Measurements from ENCODE around the gene INHBB.

Gene INHBB

DNA sequence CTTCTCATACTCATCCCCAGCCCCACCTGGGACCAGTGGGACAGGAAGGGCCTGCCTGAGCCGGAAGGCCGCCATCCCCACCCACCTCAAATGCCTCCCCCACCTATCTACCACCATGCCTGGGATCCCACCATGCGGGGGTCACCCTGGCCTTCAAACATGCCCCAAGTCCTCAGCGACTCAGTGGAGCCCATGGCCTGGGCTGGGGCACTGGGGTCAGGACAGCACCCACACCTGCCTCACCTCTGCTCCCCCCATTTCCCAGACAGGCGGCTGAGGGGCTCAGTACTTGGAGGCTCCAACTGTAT, 7.6 kb downstream of the INHBB start:
- H3K4me1 ChIP-seq = no peaks in the 10 kb centered on the region
- no peaks in the 10 kb centered on the region for H3K27me3 ChIP-seq (ENCODE audit: control insufficient read depth, insufficient read depth, low read length)
- H3K27ac ChIP-seq = no peak overlapping the region

GRCh38 chr2:120353931-120354330, 8.0 kb downstream of the INHBB start:
- Histone ChIP-seq H3K27me3 (ENCODE audit: control insufficient read depth, insufficient read depth, low read length) (no peaks in the 10 kb centered on the region), H3K4me3 (ENCODE audit: low read depth, low read length) (no peak overlapping the region), H3K4me1 (no peaks in the 10 kb centered on the region), H3K27ac (no peak overlapping the region), H3K4me2 (ENCODE audit: low read length) (no peak overlapping the region), H3K36me3 (ENCODE audit: control insufficient read depth, insufficient read depth, low read length) (no peaks in the 10 kb centered on the region), H3K9ac (no peak overlapping the region), H3K9me3 (ENCODE audit: control insufficient read depth, low read length) (no peaks in the 10 kb centered on the region), H2AFZ (no peak overlapping the region), H3K79me2 (no peaks in the 10 kb centered on the region)
- TF ChIP-seq CTCF (IDR thresholded peaks at IDR 0.05) = no peak

More for the DNA sequence above, 7.6 kb downstream of the INHBB start:
- H2AFZ ChIP-seq = no peak overlapping the region
- no peak for TF ChIP-seq CTCF (IDR thresholded peaks at IDR 0.05)
- H3K4me2 ChIP-seq (ENCODE audit: low read length) = no peak overlapping the region
- H3K9me3 ChIP-seq (ENCODE audit: control insufficient read depth, low read length) = no peaks in the 10 kb centered on the region
- no peaks in the 10 kb centered on the region for H3K36me3 ChIP-seq (ENCODE audit: control insufficient read depth, insufficient read depth, low read length)
- no peak overlapping the region for H3K9ac ChIP-seq
- no peaks in the 10 kb centered on the region for H3K79me2 ChIP-seq
- H3K4me3 ChIP-seq (ENCODE audit: low read depth, low read length) = no peak overlapping the region

DNA sequence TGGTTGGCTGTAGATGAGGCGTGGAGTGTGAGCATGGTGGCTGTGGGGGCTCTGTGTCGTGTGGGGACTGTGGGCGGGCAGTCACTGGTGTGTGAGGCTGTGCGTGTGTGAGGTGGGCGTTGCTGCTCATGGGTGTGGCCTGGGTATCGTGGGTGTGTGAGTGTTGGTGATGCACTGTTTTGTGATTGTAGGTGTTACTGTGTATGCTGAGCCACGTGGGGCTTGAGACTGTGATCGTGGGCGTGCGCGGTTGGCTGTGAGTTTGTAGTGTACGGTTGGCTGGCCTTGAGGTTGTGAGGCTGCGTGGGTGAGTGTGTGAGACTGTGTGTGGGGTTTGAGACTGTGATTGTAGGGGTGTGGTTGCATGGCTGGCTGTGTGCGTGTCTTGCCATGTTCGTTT, 8.5 kb downstream of the INHBB start:
- H3K27me3 ChIP-seq (ENCODE audit: control insufficient read depth, insufficient read depth, low read length) = no peaks in the 10 kb centered on the region
- H3K36me3 ChIP-seq (ENCODE audit: control insufficient read depth, insufficient read depth, low read length) = no peaks in the 10 kb centered on the region
- H3K9me3 ChIP-seq (ENCODE audit: control insufficient read depth, low read length) = no peaks in the 10 kb centered on the region
- H2AFZ ChIP-seq = no peak overlapping the region
- H3K4me2 ChIP-seq (ENCODE audit: low read length) = no peak overlapping the region
- H3K4me1 ChIP-seq = no peaks in the 10 kb centered on the region
- no peak overlapping the region for H3K27ac ChIP-seq
- H3K9ac ChIP-seq = no peak overlapping the region
- H3K4me3 ChIP-seq (ENCODE audit: low read depth, low read length) = no peak overlapping the region
- TF ChIP-seq CTCF (IDR thresholded peaks at IDR 0.05) = no peak
- H3K79me2 ChIP-seq = no peaks in the 10 kb centered on the region

DNA sequence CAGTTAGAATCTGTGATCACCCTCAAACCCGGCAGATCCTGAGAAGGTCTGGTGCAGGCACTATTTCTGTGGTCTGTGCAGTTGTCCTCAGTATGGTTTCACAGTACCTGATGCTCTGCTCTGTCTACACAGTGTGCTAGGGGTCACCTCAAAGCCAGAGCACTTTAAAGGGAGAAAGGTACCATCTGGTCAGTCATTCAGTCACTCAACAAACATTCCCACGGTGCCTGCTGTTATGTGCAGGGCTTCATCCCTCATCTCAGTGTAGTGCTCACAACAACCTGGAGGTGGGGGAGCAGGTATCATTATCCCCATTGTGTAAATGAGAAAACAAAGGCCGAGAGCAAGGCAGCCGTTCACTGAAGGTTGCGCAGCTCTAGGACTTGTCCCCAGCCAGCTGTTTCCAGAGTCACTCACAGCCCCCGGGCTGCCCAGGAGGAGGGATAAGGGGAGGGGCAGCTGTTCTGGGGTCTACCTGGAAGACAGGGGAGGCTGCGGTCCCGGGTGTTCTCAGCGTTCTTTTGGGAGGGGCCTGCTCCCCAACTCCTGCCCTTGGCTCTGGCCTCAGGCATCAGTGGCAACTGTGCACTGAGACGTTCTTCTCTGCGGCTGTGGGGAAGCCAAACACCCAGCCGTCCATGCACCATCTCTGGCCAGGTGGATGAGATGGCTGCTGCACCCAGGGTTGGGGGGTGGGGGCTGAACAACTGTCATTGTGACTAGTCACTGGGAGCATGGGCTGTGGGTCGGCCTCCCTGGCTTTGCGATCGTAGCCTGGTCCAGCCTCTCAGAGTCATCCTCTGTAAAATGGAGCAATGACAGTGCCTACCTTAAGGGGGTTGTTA, 9.2 kb downstream of the INHBB start:
- TF ChIP-seq CTCF (IDR thresholded peaks at IDR 0.05) = no peak
- no peak overlapping the region for H2AFZ ChIP-seq

DNA sequence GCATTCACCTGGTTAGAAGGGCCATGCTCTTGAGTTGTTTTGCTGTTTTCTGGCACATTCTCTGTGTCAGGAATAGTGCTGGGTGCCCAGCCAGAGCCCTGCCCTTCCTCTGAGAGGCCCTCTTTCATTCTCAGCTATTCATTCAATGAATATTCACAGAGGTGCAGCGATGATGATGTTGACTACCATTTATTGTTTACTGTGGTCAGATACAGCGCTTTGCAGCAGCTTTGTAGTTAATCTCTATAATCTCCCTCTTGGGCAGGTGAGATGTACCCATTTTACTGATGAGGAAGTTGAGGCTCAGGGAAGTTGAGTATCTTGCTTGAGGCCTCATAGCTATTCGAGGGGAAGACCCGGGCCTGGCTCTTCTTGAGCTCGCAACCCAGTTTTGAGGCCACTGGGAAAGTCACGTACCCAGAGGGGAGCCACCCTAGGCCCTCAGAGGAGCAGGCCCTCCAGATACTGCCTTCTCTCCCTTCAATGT, 9.9 kb downstream of the INHBB start:
- Histone ChIP-seq H3K79me2 (no peaks in the 10 kb centered on the region), H3K4me1 (no peaks in the 10 kb centered on the region), H3K9ac (no peak overlapping the region), H3K9me3 (ENCODE audit: control insufficient read depth, low read length) (no peaks in the 10 kb centered on the region), H2AFZ (no peak overlapping the region), H3K4me3 (ENCODE audit: low read depth, low read length) (no peak overlapping the region), H3K27ac (no peak overlapping the region), H3K36me3 (ENCODE audit: control insufficient read depth, insufficient read depth, low read length) (no peaks in the 10 kb centered on the region), H3K4me2 (ENCODE audit: low read length) (no peak overlapping the region), H3K27me3 (ENCODE audit: control insufficient read depth, insufficient read depth, low read length) (no peaks in the 10 kb centered on the region)
- TF ChIP-seq CTCF (IDR thresholded peaks at IDR 0.05) = no peak

More for the DNA sequence above, 9.2 kb downstream of the INHBB start:
- H3K9ac ChIP-seq = no peak overlapping the region
- H3K4me2 ChIP-seq (ENCODE audit: low read length) = no peak overlapping the region
- no peak overlapping the region for H3K27ac ChIP-seq
- no peaks in the 10 kb centered on the region for H3K4me1 ChIP-seq
- no peaks in the 10 kb centered on the region for H3K79me2 ChIP-seq
- no peaks in the 10 kb centered on the region for H3K36me3 ChIP-seq (ENCODE audit: control insufficient read depth, insufficient read depth, low read length)
- no peaks in the 10 kb centered on the region for H3K9me3 ChIP-seq (ENCODE audit: control insufficient read depth, low read length)
- H3K4me3 ChIP-seq (ENCODE audit: low read depth, low read length) = no peak overlapping the region
- no peaks in the 10 kb centered on the region for H3K27me3 ChIP-seq (ENCODE audit: control insufficient read depth, insufficient read depth, low read length)

Data from parathyroid adenoma (tissue), 2 donors.